ENCODE data around the gene NTRK1. TPM values are rescaled to one million over a fixed set of nuclear protein-coding genes. Genes with fewer than 3 reads are reported as not detected.
A peak's percentile ranks its signal among the peaks of the same experiment; 100 is the strongest.

Gene NTRK1
- total RNA-seq, 1 experiment from 2014 or later, result not detected

GRCh38 chr1:156857532-156857931 lies 3.1 kb upstream of the NTRK1 start:
- DNase-seq (ENCODE audit: low read depth), result no peak

- DNase-seq (ENCODE audit: low read depth), result no peak
Measured at GRCh38 chr1:156858555-156858956, 2.1 kb upstream of the NTRK1 start.

- DNase-seq (ENCODE audit: low read depth), result no peak
Measured at GRCh38 chr1:156858959-156859522, 1.6 kb upstream of the NTRK1 start, which contains the start of gene INSRR. INSRR (minus strand) TSS chr1:156859117; CDS start chr1:156858621, 496 bp downstream.

- DNase-seq (ENCODE audit: low read depth), result no peak
Measured at GRCh38 chr1:156859523-156860112, 1.0 kb upstream of the NTRK1 start.

- DNase-seq (ENCODE audit: low read depth), result peak; percentile 33
Measured at GRCh38 chr1:156860113-156860627, 495 bp upstream of the NTRK1 start.

GRCh38 chr1:156862584-156862983 lies 1.9 kb downstream of the NTRK1 start:
- DNase-seq (ENCODE audit: low read depth), result no peak

- no peak for DNase-seq (ENCODE audit: low read depth)
Measured at GRCh38 chr1:156862997-156863599, 2.4 kb downstream of the NTRK1 start.

- DNase-seq (ENCODE audit: low read depth), result no peak
Measured at GRCh38 chr1:156863631-156864030, 3.0 kb downstream of the NTRK1 start.

GRCh38 chr1:156864796-156865195 lies 4.1 kb downstream of the NTRK1 start:
- DNase-seq (ENCODE audit: low read depth), result no peak

GRCh38 chr1:156865258-156865657 lies 4.6 kb downstream of the NTRK1 start:
- no peak for DNase-seq (ENCODE audit: low read depth)

GRCh38 chr1:156865865-156866248 lies 5.2 kb downstream of the NTRK1 start:
- no peak for DNase-seq (ENCODE audit: low read depth)

- no peak for DNase-seq (ENCODE audit: low read depth)
Measured at GRCh38 chr1:156866249-156866909, 5.7 kb downstream of the NTRK1 start.

GRCh38 chr1:156868341-156868740 lies 7.7 kb downstream of the NTRK1 start:
- DNase-seq (ENCODE audit: low read depth), result no peak

- DNase-seq (ENCODE audit: low read depth), result no peak
Measured at GRCh38 chr1:156869455-156869854, 8.8 kb downstream of the NTRK1 start.

- no peak for DNase-seq (ENCODE audit: low read depth)
Measured at GRCh38 chr1:156873659-156874058, 13.0 kb downstream of the NTRK1 start.

- no peak for DNase-seq (ENCODE audit: low read depth)
Measured at GRCh38 chr1:156874142-156874541, 13.5 kb downstream of the NTRK1 start.

- no peak for DNase-seq (ENCODE audit: low read depth)
Measured at GRCh38 chr1:156874572-156875340, 14.1 kb downstream of the NTRK1 start.

GRCh38 chr1:156875341-156875615 lies 14.6 kb downstream of the NTRK1 start:
- no peak for DNase-seq (ENCODE audit: low read depth)

GRCh38 chr1:156876281-156876680 lies 15.6 kb downstream of the NTRK1 start:
- no peak for DNase-seq (ENCODE audit: low read depth)

GRCh38 chr1:156877433-156878170 lies 16.9 kb downstream of the NTRK1 start:
- no peak for DNase-seq (ENCODE audit: low read depth)

GRCh38 chr1:156879876-156880275 lies 19.2 kb downstream of the NTRK1 start:
- no peak for DNase-seq (ENCODE audit: low read depth)

All from RPMI7951 (cell line).